ENCODE results near the gene TBKBP1.
A peak's percentile ranks its signal among the peaks of the same experiment; 100 is the strongest.

The TBKBP1 gene

DNA sequence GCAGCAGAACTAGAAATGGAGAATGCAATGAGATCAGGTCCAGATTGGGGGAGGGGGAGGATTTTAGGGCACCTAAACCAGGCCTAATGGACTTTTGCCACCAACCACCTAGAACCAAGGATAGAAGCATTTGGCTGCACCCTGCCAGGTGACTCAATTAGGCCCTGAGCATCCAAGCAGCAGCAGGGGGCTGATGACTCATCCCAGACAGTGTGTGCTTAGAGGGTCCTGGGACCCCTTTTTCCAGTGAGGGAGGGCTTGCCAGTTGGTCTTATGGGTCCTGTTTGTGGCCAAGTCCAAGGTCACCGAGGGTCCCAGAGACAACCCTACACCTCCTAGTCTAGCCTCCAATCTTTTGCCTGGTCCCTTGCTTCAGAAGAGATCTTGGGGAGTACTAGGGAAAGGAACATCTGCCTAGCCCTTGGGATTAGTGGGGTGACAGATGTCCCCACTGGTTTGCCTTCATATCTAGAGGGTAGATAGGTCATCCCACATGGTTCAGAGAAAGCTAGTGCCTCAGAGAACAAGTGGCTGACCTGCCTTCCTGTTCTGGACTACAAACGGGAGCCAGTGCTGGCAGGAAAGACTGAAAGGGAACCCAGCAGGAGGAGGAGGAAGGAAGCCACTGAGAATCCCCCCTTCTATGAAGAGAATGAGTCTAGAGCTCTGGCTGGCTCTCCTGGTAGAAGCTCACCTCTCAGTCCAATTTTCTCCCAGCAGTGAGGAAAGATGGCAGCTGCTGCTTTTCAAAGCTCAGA lies 1.6 kb upstream of the TBKBP1 start:
- H3K36me3 ChIP-seq, result peaks cover 0 to 5% (median 0%) of the 10 kb centered on the region in 3 donors
- H3K27ac ChIP-seq, result no peak overlapping the region
- DNase-seq, result peak in 1 of 2 donors; percentile 50
- peaks cover 0 to 35% (median 14%) of the 10 kb centered on the region in 4 donors for H3K4me1 ChIP-seq
- no peak overlapping the region for H3K4me3 ChIP-seq
- intact Hi-C loops (cut with DNase I; ENCODE audit: low total_unique reads), result loop anchor here (10.0 kb wide), 1 partner anchor 412 kb away; the partner anchor contains the start of genes CBX1 and SNX11
- TF ChIP-seq, protein P1, sequence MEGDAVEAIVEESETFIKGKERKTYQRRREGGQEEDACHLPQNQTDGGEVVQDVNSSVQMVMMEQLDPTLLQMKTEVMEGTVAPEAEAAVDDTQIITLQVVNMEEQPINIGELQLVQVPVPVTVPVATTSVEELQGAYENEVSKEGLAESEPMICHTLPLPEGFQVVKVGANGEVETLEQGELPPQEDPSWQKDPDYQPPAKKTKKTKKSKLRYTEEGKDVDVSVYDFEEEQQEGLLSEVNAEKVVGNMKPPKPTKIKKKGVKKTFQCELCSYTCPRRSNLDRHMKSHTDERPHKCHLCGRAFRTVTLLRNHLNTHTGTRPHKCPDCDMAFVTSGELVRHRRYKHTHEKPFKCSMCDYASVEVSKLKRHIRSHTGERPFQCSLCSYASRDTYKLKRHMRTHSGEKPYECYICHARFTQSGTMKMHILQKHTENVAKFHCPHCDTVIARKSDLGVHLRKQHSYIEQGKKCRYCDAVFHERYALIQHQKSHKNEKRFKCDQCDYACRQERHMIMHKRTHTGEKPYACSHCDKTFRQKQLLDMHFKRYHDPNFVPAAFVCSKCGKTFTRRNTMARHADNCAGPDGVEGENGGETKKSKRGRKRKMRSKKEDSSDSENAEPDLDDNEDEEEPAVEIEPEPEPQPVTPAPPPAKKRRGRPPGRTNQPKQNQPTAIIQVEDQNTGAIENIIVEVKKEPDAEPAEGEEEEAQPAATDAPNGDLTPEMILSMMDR (IDR thresholded peaks at IDR 0.05), result no peak
- no peaks in the 10 kb centered on the region for H3K27me3 ChIP-seq
- H3K9me3 ChIP-seq, result no peaks in the 10 kb centered on the region

DNA sequence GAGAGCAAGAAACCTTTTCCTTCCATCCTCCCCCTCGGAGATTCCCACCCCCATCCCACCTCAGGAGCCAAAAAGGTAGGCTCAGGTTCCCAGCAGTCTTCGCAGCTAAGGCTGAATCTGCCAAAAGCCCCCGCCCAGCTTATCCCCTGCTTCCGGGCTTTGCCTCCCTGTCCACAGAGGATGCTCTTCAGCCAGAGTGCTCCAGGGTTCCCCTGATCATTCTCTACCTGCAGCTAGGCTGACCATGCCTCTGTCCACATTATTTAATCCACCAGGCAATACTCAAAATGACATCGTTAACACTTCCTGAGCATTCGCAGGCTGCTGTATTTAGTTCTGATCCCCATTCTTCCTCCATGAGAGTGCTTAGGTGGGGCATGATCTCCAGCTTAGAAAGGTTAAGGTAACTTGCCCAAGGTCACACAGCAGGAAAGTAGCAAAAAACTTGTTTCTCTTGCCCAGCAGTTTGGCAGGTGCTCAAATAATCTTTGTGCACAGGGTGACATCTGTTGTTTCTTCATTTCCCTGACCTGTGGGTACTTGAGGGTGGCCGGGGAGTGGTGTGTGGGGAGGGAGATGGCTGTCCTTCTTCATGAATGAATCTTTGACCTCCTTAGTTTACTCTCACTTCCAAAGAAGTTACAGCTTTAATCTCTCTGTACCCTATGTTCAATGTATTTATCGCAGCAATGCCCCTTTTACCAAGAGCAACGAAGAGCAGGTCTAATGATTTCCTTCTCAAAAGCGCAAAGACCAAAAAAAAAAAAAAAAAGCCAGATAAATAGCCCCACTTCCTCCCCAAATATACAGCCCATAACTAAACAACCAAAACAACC lies 848 bp upstream of the TBKBP1 start:
- H3K27me3 ChIP-seq, result no peaks in the 10 kb centered on the region
- no peaks in the 10 kb centered on the region for H3K9me3 ChIP-seq
- peak in 1 of 2 donors; percentile 54 for DNase-seq
- TF ChIP-seq, protein P1 (IDR thresholded peaks at IDR 0.05), result no peak
- no peaks in the 10 kb centered on the region for H3K36me3 ChIP-seq
- peak overlapping the region; percentile 82 to 87 for H3K27ac ChIP-seq
- intact Hi-C loops (cut with DNase I; ENCODE audit: low total_unique reads), result loop anchor here (10.0 kb wide), 1 partner anchor 412 kb away; the partner anchor contains the start of genes CBX1 and SNX11
- peaks cover 0 to 35% (median 14%) of the 10 kb centered on the region in 4 donors for H3K4me1 ChIP-seq
- peak overlapping the region; percentile 83 to 96 for H3K4me3 ChIP-seq

DNA sequence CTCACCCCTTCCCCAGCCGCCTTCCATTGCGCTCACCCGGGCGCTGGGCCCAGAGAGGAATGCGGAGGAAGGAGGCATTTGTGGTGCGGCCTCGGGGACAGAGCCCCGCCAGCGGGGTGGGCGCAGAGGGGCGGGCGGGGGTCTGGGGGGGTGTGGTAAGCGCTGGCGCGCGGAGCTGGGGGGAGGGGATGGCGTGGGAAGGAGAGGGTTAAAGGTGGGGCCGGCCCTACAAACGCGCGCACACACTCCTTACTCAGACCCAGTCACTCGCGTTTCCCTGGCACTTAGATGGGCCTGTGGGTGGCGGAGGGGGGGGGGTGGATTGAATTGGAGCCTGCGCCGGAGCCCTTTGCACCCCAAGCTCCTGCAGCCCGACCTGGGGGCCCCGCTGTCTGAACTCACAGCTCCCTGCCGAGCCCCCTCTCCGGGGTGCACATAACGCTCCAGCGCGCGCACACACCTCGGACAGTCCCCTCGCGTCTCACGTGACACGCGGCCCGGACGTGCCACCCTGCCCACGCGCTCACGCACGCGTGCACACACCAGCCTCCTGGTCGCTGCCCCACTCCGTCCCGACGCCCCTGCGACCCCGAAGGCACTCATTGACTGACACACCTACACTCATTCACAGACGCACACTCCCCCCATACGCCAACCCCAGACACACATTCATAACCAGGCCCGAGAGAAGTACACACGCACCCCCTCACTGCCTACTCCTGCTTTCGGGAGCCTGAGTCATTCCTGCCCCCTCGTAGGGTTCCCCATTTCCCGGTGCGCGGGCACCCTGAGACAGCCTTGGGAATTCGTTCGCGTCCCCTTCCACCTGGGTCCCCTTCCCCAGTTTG lies 844 bp downstream of the TBKBP1 start:
- Histone ChIP-seq H3K4me3 (peak overlapping the region; percentile 83 to 96), H3K9me3 (no peaks in the 10 kb centered on the region), H3K36me3 (peaks cover 5 to 8% (median 6%) of the 10 kb centered on the region in 3 donors), H3K4me1 (peaks cover 0 to 35% (median 14%) of the 10 kb centered on the region in 4 donors), H3K27ac (peak overlapping the region; percentile 82 to 87), H3K27me3 (no peaks in the 10 kb centered on the region)
- TF ChIP-seq, protein P1 (IDR thresholded peaks at IDR 0.05), result no peak
- DNase-seq, result peak; percentile 58 to 88
- intact Hi-C loops (cut with DNase I; ENCODE audit: low total_unique reads), result loop anchor here (10.0 kb wide), 1 partner anchor 410 kb away; the partner anchor contains the start of genes CBX1 and SNX11

DNA sequence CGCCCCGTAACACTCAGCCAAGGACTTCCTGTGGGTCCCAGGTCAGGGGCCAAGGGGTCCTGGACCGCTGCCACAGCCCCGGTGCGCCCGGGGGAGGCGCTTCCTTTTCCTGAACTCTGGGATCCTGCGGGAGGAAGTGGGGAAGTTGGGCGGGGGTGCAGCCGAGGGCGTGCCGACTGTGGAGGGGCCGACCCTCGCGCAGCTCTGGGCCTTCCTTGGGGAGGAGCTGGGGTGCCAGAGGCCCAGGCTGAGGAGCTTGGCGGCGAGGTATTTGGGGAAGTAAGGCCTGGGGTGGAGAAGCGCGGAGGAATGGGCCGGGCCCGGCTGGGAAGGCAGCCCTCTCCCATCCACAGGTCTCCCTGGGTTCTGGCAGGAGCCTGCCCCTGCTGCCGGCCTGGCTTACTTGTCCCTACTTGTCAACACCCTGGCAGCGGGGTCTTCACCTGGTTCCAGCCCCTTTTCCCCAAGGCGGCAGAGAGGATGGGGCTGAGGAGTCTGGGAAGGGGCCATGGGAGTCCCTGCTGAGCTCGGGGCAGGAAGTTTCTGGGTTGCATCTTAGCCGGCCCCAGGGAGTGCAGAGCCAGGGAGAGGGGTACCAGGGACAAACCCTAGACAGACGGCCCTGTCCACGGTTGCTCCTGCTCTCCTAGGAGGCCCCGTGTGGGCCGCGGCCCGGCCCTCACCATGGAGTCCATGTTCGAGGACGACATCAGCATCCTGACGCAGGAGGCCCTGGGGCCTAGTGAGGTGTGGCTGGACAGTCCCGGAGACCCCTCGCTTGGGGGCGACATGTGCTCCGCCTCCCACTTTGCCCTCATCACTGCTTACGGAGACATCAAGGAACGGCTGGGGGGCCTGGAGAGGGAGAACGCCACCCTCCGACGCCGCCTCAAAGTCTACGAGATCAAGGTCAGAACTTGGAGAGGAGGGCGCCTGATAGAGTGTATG lies 1.7 kb downstream of the TBKBP1 start:
- peaks cover 9 to 16% (median 11%) of the 10 kb centered on the region in 3 donors for H3K36me3 ChIP-seq
- no peaks in the 10 kb centered on the region for H3K9me3 ChIP-seq
- no peaks in the 10 kb centered on the region for H3K27me3 ChIP-seq
- peak overlapping the region; percentile 82 to 87 for H3K27ac ChIP-seq
- DNase-seq, result peak; percentile 55 to 82
- peak overlapping the region; percentile 83 to 96 for H3K4me3 ChIP-seq
- intact Hi-C loops (cut with DNase I; ENCODE audit: low total_unique reads), result loop anchor here (10.0 kb wide), 1 partner anchor 409 kb away; the partner anchor contains the start of genes CBX1 and SNX11
- H3K4me1 ChIP-seq, result peaks cover 0 to 35% (median 14%) of the 10 kb centered on the region in 4 donors
- TF ChIP-seq, protein P1 (IDR thresholded peaks at IDR 0.05), result no peak

All from tibial artery (tissue), 4 donors.